ENCODE data around the gene ZBED2. TPM values are rescaled to one million over a fixed set of nuclear protein-coding genes. Genes with fewer than 3 reads are reported as not detected.
"Not testable (repeated sequence)": the region's sequence is repeated elsewhere in the genome, so short reads cannot be mapped to it uniquely, and the experiment has no call there.

Gene ZBED2, protein sequence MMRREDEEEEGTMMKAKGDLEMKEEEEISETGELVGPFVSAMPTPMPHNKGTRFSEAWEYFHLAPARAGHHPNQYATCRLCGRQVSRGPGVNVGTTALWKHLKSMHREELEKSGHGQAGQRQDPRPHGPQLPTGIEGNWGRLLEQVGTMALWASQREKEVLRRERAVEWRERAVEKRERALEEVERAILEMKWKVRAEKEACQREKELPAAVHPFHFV
- not detected in 2 replicates for total RNA-seq (2014; rRNA removed; shearing (Covaris generic))

DNA sequence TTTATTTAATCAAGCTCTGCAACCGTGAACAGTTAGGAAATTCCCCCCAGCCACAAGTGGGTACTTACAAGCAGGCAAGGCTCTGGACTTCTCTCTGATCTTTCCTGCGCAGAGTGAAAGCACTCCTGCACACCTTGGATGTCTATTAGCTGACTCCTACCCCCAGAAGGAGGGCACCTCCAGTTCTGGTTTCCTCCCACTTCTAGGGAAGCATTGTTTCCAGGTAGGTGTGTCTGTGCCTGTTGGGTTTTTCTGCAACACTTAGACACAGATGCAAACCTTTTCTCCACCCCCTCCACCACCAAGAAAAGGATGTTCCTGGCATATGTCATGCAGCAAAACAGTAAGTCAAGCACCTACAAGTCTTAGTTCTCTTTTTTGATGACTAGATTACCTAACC, at the start of gene ZBED2:
Gene ZBED2, minus strand, starts transcription at position 115 of the 400 bp plus-strand sequence. CDS start 1,145 bp downstream, outside the sequence.
- DNase-seq (ENCODE audit: low spot score), result no peak
- in situ Hi-C loops (cut with HindIII; ENCODE audit: low sequenced_read_pairs), result no loop called here

DNA sequence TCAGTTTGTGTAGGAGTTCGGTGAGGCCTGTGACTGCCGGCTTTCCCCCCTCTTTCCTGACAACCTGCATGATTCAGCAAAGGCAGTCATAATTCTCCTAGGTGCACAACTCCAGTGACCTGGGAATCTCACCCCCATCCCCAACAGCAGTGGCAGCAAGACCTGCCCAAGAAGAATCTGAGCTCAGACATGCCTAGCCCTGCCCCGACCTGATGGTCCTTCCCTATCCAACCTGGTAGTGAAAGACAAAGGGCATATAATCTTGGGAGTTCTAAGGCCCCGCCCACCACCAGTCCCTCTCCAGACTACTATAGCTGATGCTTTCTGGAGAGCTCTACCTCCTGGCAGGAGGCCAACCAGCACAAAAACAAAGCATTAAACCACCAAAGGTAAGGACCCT, 44.2 kb upstream of the ZBED2 start:
- no peak for DNase-seq (ENCODE audit: low spot score)
- in situ Hi-C loops (cut with HindIII; ENCODE audit: low sequenced_read_pairs), result no loop called here

DNA sequence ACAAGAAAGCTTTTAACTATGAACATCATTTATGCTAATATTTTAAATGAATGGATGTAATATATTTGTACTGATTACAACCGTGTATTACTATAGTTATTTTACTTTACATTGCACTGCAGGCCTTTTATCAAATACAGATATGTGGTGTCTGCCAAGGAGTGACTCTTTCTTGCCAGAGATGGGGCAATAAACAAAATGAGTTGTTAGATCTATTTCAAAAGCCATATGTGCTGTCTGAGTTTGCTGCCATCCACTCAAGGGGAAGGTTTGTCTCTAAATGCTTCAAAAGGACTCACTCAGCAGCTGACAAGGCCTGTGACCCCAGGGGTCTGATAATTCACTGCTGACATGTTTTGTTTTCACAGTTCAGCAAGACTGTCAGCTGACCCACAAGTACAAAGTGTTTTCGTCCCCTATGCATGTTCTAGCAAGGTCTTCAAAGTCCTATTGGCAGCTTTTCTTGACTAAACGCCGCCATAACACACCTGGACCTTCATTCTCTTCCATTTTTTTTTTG, 41.3 kb upstream of the ZBED2 start:
- no peak for DNase-seq (ENCODE audit: low spot score)
- in situ Hi-C loops (cut with HindIII; ENCODE audit: low sequenced_read_pairs), result no loop called here

DNA sequence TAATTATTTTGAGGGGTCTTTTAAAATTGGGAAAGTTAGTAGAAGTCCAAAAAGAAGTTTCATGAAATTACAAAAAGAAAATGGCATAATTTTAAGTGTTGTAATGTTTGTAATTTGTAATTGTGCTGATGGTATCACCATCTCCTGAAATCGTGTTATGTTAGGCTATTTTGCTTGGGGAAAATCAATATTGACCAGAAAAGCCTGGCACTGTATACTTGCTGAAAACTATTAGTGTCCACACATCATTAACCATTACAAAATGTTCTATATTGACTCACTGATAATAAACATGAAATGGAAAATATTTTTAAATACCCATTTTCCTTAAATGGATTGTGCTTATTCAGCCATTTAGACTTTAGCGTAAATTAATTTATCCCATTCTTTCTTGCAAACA, 40.3 kb upstream of the ZBED2 start:
- no peak for DNase-seq (ENCODE audit: low spot score)
- in situ Hi-C loops (cut with HindIII; ENCODE audit: low sequenced_read_pairs), result no loop called here

DNA sequence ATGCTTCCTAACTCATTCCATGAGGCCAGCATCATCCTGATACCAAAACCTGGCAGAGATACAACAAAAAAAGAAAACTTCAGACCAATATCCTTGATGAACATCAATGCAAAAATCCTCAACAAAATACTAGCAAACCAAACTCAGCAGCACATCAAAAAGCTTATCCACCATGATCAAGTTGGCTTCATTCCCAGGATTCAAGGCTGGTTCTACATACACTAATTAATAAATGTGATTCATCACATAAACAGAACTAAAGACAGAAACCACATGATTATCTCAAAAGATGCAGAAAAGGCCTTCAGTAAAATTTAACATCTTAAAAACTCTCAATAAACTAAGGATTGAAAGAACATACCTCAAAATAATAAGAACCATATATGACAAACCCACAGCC, 35.5 kb upstream of the ZBED2 start:
- in situ Hi-C loops (cut with HindIII; ENCODE audit: low sequenced_read_pairs); DNase-seq (ENCODE audit: low spot score): not testable (repeated sequence)

DNA sequence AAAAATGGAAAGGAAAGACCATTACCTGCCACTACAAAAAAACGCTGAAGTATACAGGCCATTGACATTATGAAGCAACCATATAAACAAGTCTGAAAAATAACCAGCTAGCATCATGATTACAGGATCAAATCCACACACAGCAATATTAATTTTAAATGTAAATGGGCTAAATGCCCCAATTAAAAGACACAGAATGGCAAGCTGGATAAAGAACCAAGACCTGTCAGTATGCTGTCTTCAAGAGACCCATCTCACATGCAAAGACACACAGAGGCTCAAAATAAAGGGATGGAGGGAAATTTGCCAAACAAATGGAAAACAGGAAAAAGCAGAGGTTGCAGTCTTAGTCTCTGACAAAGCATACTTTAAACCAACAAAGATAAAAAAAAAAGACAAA, 33.9 kb upstream of the ZBED2 start:
- DNase-seq (ENCODE audit: low spot score); in situ Hi-C loops (cut with HindIII; ENCODE audit: low sequenced_read_pairs): not testable (repeated sequence)

DNA sequence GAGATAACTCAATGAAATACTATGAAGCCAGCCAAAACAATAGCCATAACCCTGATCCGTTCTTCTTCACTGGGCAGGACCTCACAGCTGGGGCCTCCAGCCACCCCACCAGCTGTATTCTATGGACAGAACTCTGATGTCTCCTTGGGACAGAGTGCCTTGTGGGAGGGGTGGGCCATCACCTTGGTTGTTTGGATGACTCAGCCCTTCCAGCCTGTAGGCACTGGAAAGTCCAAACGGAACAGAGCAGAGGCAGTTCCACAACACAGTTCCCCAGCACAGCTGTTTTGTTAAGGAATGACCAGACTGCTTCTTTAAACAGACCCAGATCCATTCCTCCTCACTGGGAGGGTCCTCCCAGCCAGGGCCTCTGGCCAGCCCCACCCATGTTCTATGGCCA, 31.9 kb upstream of the ZBED2 start:
- DNase-seq (ENCODE audit: low spot score), result no peak
- in situ Hi-C loops (cut with HindIII; ENCODE audit: low sequenced_read_pairs), result no loop called here

DNA sequence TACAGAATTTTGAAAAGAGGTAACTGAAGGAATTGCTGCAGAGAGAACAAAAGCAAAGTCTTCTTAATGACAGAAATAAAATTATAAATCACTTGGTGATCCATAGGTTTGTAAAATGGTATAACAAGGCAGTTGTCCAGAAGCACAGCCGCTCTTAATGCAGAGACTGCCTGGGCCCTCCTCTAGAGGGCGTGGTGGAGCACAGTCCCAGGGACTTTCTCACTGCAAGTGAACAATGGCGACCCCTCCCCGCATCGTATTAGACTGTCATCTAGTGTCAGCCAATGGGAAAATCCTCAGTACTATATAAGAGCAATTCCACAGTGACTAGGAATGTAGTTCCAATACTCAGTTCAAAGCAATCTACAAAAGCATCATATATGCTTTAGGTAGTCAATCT, 26.4 kb upstream of the ZBED2 start:
- DNase-seq (ENCODE audit: low spot score), result no peak
- in situ Hi-C loops (cut with HindIII; ENCODE audit: low sequenced_read_pairs), result no loop called here

DNA sequence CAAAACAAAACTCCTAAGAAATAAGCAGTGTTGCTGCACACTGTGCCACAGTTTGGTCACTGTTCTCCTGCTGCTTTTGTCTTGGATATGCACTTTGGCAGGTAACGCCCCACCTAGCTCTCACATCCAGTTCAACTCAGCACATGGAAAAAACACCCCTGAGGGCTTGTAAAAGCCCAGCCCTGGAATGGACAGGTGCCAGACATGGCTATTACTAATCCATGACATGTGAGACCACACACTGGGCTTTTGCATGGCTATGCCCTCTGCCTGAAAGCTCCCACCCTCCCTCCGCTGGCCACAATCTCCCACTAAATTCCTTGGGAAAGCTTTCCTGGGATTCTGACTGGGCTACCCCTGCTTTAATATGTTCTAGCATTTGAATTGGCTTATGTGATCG, 24.7 kb upstream of the ZBED2 start:
- in situ Hi-C loops (cut with HindIII; ENCODE audit: low sequenced_read_pairs), result no loop called here

DNA sequence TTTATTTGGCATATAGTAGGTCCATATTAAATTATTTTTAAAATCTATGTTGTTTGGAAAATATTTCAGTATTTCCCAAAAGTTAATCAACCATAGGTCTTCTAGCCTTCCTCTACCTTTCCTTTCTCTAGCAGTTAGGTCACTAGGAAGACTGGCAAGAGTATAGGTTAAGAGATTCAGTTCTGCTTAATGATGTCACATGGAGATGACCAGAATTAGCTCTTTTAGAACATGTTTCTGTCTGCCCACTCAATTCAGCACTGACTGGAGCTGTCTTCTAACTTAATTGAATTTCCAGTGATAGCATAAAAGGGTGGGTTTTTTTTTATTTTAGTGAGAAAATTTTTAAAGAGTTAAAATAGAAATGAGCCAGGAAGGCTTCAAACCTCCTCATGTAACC, 23.8 kb upstream of the ZBED2 start:
- in situ Hi-C loops (cut with HindIII; ENCODE audit: low sequenced_read_pairs), result no loop called here

More for the DNA sequence above, 24.7 kb upstream of the ZBED2 start:
- no peak for DNase-seq (ENCODE audit: low spot score)

DNA sequence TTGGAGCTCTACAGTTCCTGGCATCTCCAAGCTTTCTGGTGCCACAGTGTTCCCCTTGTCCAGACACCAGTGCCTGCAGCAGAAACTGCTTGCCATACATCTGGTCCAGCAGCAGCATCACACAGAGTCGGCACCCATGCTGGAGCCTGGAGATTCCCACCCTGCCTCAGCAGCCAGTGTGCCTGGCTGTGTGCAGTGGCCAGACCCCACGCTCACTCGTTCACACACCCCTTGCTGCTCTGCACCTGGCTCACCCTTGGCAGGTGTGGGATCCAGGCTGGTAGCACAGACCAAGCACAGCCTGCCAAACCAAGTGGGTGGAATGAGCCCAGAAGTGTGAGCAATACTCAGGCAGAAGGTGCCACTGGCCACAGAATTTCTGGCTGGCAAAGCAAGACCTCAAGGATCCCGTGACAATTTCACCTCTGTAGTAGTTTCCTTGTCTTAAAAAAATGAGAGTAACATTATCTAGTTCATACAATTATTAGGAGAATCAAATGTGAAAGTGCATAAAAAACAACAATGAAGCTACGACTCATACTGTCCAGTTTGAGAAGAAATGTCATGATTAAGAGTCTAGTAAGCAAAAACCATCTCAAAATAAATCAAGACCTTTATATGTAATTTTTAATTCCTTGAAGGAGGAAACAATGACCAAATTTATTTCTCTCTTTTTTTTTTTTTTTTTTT, 22.9 kb upstream of the ZBED2 start:
- no peak for DNase-seq (ENCODE audit: low spot score)

More for the DNA sequence above, 23.8 kb upstream of the ZBED2 start:
- no peak for DNase-seq (ENCODE audit: low spot score)

DNA sequence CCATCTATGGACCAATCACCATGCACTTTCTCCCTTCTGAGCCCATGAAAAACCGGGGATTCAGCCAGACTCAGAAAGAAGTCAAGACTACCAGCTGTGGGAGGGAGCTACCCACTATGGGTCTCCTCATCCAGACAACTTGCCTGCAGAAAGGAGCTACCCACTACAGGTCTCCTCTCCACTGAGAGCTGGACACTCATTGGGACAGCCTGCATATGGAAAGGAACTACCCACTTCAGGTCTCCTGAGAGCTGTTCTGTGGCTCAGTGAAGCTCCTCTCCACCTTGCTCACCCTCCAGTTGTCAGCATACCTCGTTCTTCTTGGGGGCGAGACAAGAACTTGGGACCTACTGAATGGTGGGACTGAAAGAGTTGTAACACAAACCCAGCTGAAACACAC, 22.3 kb upstream of the ZBED2 start:
- in situ Hi-C loops (cut with HindIII; ENCODE audit: low sequenced_read_pairs), result no loop called here
- DNase-seq (ENCODE audit: low spot score), result no peak

More for the DNA sequence above, 22.9 kb upstream of the ZBED2 start:
- in situ Hi-C loops (cut with HindIII; ENCODE audit: low sequenced_read_pairs), result no loop called here

DNA sequence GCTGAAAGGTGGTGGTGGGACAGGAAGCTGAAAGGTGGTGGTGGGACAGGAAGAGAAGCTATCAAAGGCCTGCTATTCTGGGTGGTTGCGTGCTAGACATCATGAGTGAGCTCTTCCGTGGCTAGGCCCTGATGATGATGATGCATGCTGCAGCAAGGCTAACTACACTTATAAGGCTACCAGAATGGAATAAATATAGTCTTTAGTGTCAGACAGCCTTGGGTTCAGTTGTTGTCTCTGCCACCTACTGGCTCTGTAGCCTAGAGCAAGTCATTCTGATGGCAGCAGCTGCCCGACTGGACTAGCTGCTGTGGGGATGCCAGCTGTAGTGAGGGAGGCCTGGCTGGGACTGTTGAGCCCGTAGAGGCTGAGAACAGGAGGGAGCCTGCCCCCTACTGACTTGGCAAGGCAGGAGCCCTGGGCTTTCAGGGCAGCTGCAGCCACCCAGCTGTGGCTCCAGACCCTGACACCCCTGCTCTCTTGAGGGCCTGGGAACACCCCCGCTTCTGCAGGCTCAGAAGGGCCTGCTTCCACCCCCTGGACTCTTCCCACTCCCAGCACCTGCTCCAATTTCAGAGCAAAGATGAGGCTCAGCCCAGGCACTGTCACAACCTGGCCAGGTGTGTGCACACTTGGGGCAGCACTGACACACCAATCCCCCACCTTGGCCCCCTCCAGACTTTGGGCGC, 21.4 kb upstream of the ZBED2 start:
- no peak for DNase-seq (ENCODE audit: low spot score)
- in situ Hi-C loops (cut with HindIII; ENCODE audit: low sequenced_read_pairs), result no loop called here

DNA sequence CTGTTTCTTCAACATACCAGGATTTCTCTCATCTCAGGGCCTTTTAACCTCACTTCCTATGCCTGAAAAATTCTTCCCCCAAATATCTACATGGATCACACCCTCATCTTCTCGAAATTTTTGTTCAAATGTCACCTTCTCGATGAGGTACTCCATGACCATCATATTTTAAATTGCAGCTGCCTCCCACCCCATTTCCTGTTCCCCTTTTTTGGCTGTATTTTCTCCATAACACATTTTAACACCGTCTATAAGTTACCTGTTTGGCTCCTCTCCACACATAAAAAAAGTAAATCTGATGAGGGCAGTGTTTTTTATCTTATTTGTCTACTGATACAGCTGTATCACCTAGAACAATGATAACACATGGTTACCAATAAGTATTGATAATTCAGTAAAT, 20.7 kb upstream of the ZBED2 start:
- no peak for DNase-seq (ENCODE audit: low spot score)
- in situ Hi-C loops (cut with HindIII; ENCODE audit: low sequenced_read_pairs), result no loop called here

DNA sequence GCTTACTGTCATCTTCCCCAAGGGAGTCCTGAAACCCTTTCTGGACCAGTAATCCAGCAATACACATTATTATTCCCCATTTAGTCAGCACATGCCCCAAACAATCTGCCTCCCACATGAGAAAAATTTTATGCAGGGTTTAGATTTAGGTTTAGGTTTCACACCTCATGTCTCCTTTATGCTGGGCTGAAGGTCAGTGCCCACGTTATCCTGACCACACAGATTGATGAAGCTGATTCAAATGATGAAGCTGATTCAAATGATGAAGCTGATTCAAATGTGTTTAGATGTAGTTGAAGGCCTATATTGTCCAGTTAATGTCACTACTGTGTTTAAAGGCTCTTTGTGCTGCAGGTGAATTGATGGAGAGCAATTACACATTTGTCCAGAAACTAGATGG, 18.1 kb upstream of the ZBED2 start:
- in situ Hi-C loops (cut with HindIII; ENCODE audit: low sequenced_read_pairs), result no loop called here
- DNase-seq (ENCODE audit: low spot score), result no peak

DNA sequence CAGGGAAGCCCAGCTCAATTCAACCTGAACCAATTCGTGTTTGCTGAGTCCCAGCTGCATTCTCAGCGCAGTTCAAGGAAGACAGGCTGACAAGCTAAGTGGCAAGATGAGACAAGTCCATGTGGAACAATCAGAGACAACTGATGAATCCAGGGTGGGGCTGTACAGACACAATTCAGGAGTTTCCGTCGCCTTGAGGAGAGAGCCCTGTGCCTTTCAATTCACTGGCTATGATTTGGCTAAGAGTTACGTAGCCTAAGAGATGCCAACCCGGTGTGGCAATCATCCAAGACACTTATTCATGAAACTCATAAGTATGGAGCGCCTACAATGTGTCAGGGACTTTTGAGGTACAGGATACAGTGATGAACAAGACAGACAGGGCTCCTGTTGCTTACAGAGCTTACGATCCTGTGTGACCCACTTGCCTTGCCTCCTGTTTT, 15.5 kb upstream of the ZBED2 start:
- no peak for DNase-seq (ENCODE audit: low spot score)
- in situ Hi-C loops (cut with HindIII; ENCODE audit: low sequenced_read_pairs), result no loop called here

DNA sequence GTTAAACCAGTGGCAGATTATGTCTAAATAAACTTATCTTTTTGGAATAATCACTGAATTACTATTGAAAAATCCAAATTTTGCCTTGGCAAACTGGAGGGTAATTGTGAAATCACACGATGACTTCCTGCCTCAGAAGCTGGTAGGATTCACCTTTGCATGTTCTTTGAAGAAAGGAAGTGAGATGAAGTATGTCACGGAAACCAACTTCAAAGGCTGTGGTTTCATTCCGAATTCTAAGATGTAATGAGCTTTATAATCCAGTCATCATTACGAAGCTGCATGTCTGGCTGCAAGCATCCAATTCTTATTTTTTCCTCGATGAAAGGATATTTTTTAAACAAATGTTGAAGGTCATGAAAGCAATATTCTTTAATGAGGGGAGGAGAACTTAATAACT, 15.0 kb upstream of the ZBED2 start:
- DNase-seq (ENCODE audit: low spot score), result no peak
- in situ Hi-C loops (cut with HindIII; ENCODE audit: low sequenced_read_pairs), result no loop called here

DNA sequence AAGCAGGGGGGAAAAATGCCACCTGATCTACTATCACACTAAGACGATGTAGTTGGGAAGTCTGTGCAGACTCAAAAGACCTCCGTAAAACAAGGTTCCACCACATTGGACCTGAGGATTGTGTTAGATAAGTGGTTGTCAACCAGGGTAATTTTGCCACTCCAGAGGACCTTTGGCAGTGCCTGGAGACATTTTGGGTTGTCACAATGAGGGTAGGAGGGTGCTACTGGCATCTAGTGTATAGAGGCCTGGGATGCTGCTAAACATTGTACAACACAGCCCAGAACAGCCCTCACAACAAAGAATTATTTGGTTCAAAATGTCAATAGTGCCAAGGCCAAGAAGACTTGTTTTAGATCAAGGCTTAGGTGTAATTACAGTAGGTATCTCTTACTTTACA, 14.6 kb upstream of the ZBED2 start:
- no peak for DNase-seq (ENCODE audit: low spot score)
- in situ Hi-C loops (cut with HindIII; ENCODE audit: low sequenced_read_pairs), result no loop called here

DNA sequence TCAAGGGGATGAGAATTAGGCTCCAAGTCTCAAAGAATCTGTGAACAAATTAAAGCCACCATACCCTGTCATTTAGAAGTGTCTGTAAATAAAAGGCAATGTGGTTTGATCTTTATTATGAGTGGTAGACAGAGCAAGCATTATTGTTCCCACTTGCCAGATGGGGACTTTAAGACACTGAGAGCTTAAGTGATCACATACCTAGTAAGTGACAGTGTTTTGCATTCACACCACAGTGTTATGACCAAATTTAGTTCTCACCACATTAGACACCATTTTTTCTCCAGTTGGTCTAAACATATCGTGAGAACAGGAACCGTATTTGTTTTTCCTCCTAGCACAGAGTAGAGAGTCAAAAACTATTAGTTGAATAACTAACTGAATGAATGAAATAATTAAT, 13.2 kb upstream of the ZBED2 start:
- in situ Hi-C loops (cut with HindIII; ENCODE audit: low sequenced_read_pairs), result no loop called here

DNA sequence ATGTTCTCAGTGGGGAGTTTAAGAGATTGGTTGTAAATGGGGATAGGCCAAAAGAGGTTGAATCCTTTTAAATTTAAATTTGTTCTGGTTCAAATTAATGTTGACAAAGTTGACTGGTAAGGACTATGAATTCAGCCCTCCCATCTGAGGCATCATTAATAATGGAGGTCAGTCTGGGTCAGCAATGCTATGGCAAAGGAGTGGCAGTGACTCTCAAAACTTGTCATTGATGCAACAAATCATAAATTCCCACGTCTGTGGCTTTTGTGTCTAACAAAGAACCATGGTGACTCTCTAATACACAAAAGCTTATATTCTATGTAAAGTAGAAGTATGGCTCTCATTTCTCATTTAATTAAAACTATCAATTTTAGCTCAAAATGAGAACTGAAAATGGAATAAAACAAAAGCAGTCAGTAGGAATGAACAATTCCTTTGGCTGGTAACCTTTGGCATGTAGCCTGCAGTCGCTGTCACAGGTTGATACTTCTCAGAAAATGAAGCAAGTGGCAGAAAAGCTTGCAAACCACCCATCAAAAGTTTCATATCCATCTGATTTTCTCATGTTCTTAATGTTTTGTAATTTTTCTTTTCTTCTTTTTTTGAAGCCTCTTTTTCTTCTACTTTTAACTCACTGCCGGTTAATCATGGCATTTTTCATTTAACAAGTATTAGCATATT, 12.2 kb upstream of the ZBED2 start:
- in situ Hi-C loops (cut with HindIII; ENCODE audit: low sequenced_read_pairs), result no loop called here
- no peak for DNase-seq (ENCODE audit: low spot score)

More for the DNA sequence above, 13.2 kb upstream of the ZBED2 start:
- DNase-seq (ENCODE audit: low spot score), result no peak
